GM23248 (cell line): ENCODE data around the gene PSMC5. TPM values are rescaled to one million over a fixed set of nuclear protein-coding genes. Genes with fewer than 3 reads are reported as not detected.
"Not testable (repeated sequence)": the region's sequence is repeated elsewhere in the genome, so short reads cannot be mapped to it uniquely, and the experiment has no call there.

ENCODE experiments used
- DNase-seq: peaks from one replicate; pipeline ENCODE4 v3.0.0-alpha.2; 2015
- H2AFZ ChIP-seq: fragments of 200-600 bp; sonication (generic); 2 replicates; pipeline ENCODE4 v1.6.1; 2016; ENCODE audit warnings: antibody characterized with exemption
- H3F3A ChIP-seq: fragments of 200-600 bp; sonication (generic); 2 replicates; pipeline ENCODE4 v1.6.1; 2016; ENCODE audit warnings: mild to moderate bottlenecking, antibody characterized with exemption, mixed run types; ENCODE audit not compliant: insufficient read depth
- H3K27ac ChIP-seq: fragments of 200-600 bp; sonication (generic); 2 replicates; pipeline ENCODE4 v1.5.1; 2016; ENCODE audit warnings: mild to moderate bottlenecking
- H3K27me3 ChIP-seq: fragments of 200-600 bp; sonication (generic); replicated peaks from 2 replicates; pipeline ENCODE4 v1.6.1; 2016; ENCODE audit warnings: mild to moderate bottlenecking; ENCODE audit not compliant: insufficient read depth
- H3K36me3 ChIP-seq: fragments of 200-600 bp; sonication (generic); 2 replicates; pipeline ENCODE4 v1.6.1; 2016; ENCODE audit warnings: low read depth, mild to moderate bottlenecking
- H3K4me1 ChIP-seq: fragments of 200-600 bp; sonication (generic); 2 replicates; pipeline ENCODE4 v1.6.1; 2016; ENCODE audit warnings: mild to moderate bottlenecking; ENCODE audit not compliant: insufficient read depth
- H3K4me2 ChIP-seq: fragments of 200-600 bp; sonication (generic); one replicate; pipeline ENCODE4 v1.6.1; 2016; ENCODE audit warnings: mild to moderate bottlenecking; ENCODE audit not compliant: unreplicated experiment
- H3K4me3 ChIP-seq: fragments of 200-600 bp; sonication (generic); 2 replicates; pipeline ENCODE4 v1.5.1; 2016; ENCODE audit warnings: mild to moderate bottlenecking
- H3K79me2 ChIP-seq: fragments of 200-600 bp; sonication (generic); 2 replicates; pipeline ENCODE4 v1.6.1; 2016; ENCODE audit warnings: mild to moderate bottlenecking; ENCODE audit not compliant: insufficient read depth
- H3K9ac ChIP-seq: fragments of 200-600 bp; sonication (generic); 2 replicates; pipeline ENCODE4 v1.6.1; 2016; ENCODE audit warnings: mild to moderate bottlenecking
- H3K9me2 ChIP-seq: fragments of 200-600 bp; sonication (generic); 2 replicates; pipeline ENCODE4 v1.6.1; 2016; ENCODE audit warnings: mixed run types, mild to moderate bottlenecking, moderate library complexity; ENCODE audit not compliant: insufficient read depth
- H3K9me3 ChIP-seq: fragments of 200-600 bp; sonication (generic); one replicate; pipeline ENCODE4 v1.6.1; 2017; ENCODE audit warnings: low read depth
- H4K20me1 ChIP-seq: fragments of 200-600 bp; sonication (generic); 2 replicates; pipeline ENCODE4 v1.6.0; 2016; ENCODE audit not compliant: insufficient read depth
- EZH2 ChIP-seq: fragments of 200-600 bp; sonication (generic); IDR thresholded peaks from 2 replicates; pipeline ENCODE4 v1.6.1; 2018; ENCODE audit warnings: antibody characterized with exemption, mild to moderate bottlenecking; ENCODE audit not compliant: insufficient read depth, poor library complexity, severe bottlenecking
- EZH2phosphoT487 ChIP-seq: fragments of 200-600 bp; sonication (generic); IDR thresholded peaks from 2 replicates; pipeline ENCODE4 v1.6.1; 2018; ENCODE audit warnings: antibody characterized with exemption, moderate library complexity, mild to moderate bottlenecking, low read depth; ENCODE audit not compliant: insufficient read depth
- WGBS, 2 experiments: methylation state at CpG; one replicate each; pipeline ENCODE4 v1.1.6; 2015 to 2017; ENCODE audit warnings: low lambda C conversion rate in 2 of 2, low coverage in 1 of 2; ENCODE audit errors: missing lambda C conversion rate in 2 of 2; 5-methylcytosine and 5-hydroxymethylcytosine counted together
- in situ Hi-C: fragments of 300-500 bp; cut with MboI; formaldehyde crosslinking; loops from 2 replicates; pipeline ENCODE4 v1.15.0; 2020
- polyA plus RNA-seq: library from polyadenylated mRNA; unstranded; fragments of >200 nt; fragmentation: Nextera tagmentation; extraction: Ambion mirVana; gene quantifications from 2 replicates; pipeline ENCODE4 v1.2.1, GENCODE V29; 2016
- total RNA-seq: library from RNA; depleted of rRNA; stranded (reverse); fragments of >200 nt; shearing (Covaris generic); gene quantifications from 2 replicates; pipeline ENCODE4 v1.2.3, GENCODE V29; 2014

PSMC5 gene
- total and polyA plus RNA-seq, 2 experiments from 2014 or later = 60.5 to 180 TPM

DNA sequence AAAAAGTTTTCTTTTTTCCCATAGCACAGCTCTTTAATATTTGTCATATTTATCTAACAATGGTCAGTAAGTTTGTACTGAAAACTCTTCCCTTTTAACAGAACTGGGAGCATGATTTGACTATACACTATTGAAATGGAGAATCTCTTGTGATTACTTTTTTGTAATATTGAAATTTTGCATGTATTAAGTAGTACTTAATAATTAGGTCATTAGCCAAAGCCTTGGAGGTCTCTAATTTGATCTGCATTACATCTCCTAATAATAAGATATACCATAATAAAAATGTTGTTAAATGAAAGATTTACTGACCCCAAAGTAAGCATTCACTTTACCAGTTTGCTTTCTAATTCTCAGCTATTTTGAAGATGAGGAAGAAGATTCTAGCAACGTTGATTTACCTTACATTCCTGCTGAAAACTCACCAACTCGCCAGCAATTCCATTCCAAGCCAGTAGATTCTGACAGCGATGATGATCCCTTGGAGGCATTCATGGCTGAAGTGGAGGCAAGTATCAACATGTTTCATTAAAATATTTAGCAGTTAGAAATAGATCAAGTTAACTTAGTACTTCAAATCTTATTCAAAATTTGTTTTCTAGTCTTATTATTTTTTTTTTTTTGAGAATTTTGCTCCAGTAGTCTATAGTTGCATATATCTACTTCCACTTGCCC lies 35.0 kb upstream of the PSMC5 start:
- no peaks in the 10 kb centered on the region for H3K4me1 ChIP-seq
- H3K79me2 ChIP-seq = peaks cover 98% of the 10 kb centered on the region
- no peak overlapping the region for H3K4me2 ChIP-seq
- in situ Hi-C loops = no loop called here
- peaks cover 88% of the 10 kb centered on the region for H3K36me3 ChIP-seq
- H3K9ac ChIP-seq = no peak overlapping the region
- H3K9me2 ChIP-seq = no peaks in the 10 kb centered on the region
- H4K20me1 ChIP-seq = no peaks in the 10 kb centered on the region; the same call in 1 of the 2 replicates
- H2AFZ ChIP-seq = no peak overlapping the region
- H3F3A ChIP-seq = no peaks in the 10 kb centered on the region
- no peaks in the 10 kb centered on the region for H3K27me3 ChIP-seq
- H3K27ac ChIP-seq = no peak overlapping the region
- 68 to 76% methylated on average over 3 of the region's 3 CpGs for WGBS, 2 experiments
- no peak for DNase-seq
- no peak overlapping the region for H3K4me3 ChIP-seq
- no peaks in the 10 kb centered on the region for H3K9me3 ChIP-seq
- TF ChIP-seq EZH2 (no peak), EZH2phosphoT487 (no peak)

DNA sequence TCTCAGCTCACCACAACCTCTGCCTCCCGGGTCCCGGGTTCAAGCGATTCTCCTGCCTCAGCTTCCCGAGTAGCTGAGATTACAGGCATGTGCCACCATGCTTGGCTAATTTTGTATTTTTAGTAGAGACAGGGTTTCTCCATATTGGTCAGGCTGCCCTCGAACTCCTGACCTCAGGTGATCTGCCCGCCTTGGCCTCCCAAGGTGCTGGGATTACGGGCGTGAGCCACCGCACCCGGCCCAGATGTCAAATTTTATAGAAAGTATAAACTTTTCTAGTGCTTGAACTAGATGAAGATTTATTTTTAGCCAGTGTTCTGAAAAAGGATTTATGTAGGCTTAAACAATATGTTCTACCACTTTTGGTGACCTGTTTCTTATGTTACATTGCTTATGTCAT lies 30.9 kb upstream of the PSMC5 start:
- H3K27me3 ChIP-seq, H3K4me3 ChIP-seq, H3K9me3 ChIP-seq, H3K27ac ChIP-seq, H4K20me1 ChIP-seq, in situ Hi-C loops, DNase-seq, H3K9me2 ChIP-seq, H2AFZ ChIP-seq, H3K4me2 ChIP-seq, H3K4me1 ChIP-seq, H3K9ac ChIP-seq: not testable (repeated sequence)
- Histone ChIP-seq H3K79me2 (peaks cover 97% of the 10 kb centered on the region), H3K36me3 (peaks cover 91% of the 10 kb centered on the region), H3F3A (peaks cover 13% of the 10 kb centered on the region; the same call in 1 of the 2 replicates)
- whole genome bisulfite sequencing, 2 experiments = 91 to 98% methylated on average over 10 of the region's 10 CpGs

DNA sequence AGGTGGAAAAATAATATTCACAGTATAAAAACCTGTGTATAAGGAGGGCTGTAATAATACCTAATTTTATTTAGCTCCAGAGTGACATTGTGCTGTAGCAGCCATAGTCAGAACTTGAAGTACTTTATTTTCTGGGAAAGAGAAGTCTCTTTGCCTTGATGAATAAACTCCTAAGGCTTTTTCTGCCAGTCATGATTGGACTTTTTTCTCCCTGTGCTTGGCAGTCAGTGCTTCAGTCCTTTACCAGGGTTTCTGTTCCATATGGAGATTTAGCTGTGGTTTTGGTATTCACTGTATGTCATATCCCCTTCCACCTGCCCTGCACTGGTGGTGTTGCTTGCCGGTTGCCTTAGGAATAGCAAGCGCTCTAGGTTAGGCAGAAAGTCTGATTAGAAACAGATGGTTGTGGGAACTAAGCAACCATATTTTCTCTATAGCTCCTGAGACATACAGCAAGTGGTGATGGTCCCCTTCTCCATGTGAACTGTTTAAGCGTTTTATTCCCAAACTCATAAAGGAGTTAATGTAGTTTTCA lies 28.6 kb upstream of the PSMC5 start:
- no peak for TF ChIP-seq EZH2phosphoT487
- Histone ChIP-seq H3K9me2 (no peaks in the 10 kb centered on the region), H3K4me1 (no peaks in the 10 kb centered on the region), H3K9me3 (no peaks in the 10 kb centered on the region), H2AFZ (no peak overlapping the region), H3K27ac (no peak overlapping the region), H3K4me3 (no peak overlapping the region), H3K79me2 (peaks cover 98% of the 10 kb centered on the region), H3K4me2 (no peak overlapping the region), H3F3A (peaks cover 13% of the 10 kb centered on the region; the same call in 1 of the 2 replicates), H3K9ac (no peak overlapping the region), H3K27me3 (no peaks in the 10 kb centered on the region), H4K20me1 (no peaks in the 10 kb centered on the region), H3K36me3 (peaks cover 92% of the 10 kb centered on the region)
- 70 to 76% methylated on average over 3 of the region's 3 CpGs for WGBS, 2 experiments
- DNase-seq = no peak
- in situ Hi-C loops = no loop called here

GRCh38 chr17:63800783-63801182 lies 26.4 kb upstream of the PSMC5 start:
- TF ChIP-seq EZH2 (no peak), EZH2phosphoT487 (no peak)
- DNase-seq = no peak
- no peak overlapping the region for H3K4me2 ChIP-seq
- no peaks in the 10 kb centered on the region for H4K20me1 ChIP-seq
- no peak overlapping the region for H3K9ac ChIP-seq
- in situ Hi-C loops = no loop called here
- H3K9me3 ChIP-seq = no peaks in the 10 kb centered on the region
- peaks cover 94% of the 10 kb centered on the region for H3K36me3 ChIP-seq
- no peak overlapping the region for H3K4me3 ChIP-seq
- no peak overlapping the region for H2AFZ ChIP-seq
- H3K27ac ChIP-seq = no peak overlapping the region
- no peaks in the 10 kb centered on the region for H3K4me1 ChIP-seq
- H3K9me2 ChIP-seq = no peaks in the 10 kb centered on the region
- no peaks in the 10 kb centered on the region for H3K27me3 ChIP-seq
- H3K79me2 ChIP-seq = peaks cover 98% of the 10 kb centered on the region
- H3F3A ChIP-seq = peaks cover 13% of the 10 kb centered on the region; the same call in 1 of the 2 replicates
- WGBS, 2 experiments = 89 to 100% methylated on average over 1 of the region's 1 CpG

GRCh38 chr17:63804328-63804727 lies 22.9 kb upstream of the PSMC5 start:
- Histone ChIP-seq H4K20me1 (no peaks in the 10 kb centered on the region), H3K79me2 (peaks cover 96% of the 10 kb centered on the region), H3K4me2 (no peak overlapping the region), H3K27me3 (no peaks in the 10 kb centered on the region), H3K4me3 (no peak overlapping the region), H3K4me1 (no peaks in the 10 kb centered on the region), H2AFZ (no peak overlapping the region), H3K9ac (no peak overlapping the region), H3K9me2 (no peaks in the 10 kb centered on the region), H3K9me3 (no peaks in the 10 kb centered on the region), H3F3A (no peaks in the 10 kb centered on the region; the same call in 1 of the 2 replicates), H3K27ac (no peak overlapping the region), H3K36me3 (peaks cover 95% of the 10 kb centered on the region)
- no peak for TF ChIP-seq EZH2
- no peak for TF ChIP-seq EZH2phosphoT487
- WGBS, 2 experiments = 92 to 97% methylated on average over 1 of the region's 1 CpG
- no peak for DNase-seq
- in situ Hi-C loops = no loop called here
